GM19239 (cell line): ENCODE measurements around the gene ADORA1.

Experiments
- DNase-seq: peaks from one replicate; pipeline ENCODE4 v3.0.0; 2011; ENCODE audit warnings: low spot score; ENCODE audit not compliant: insufficient read length
- FAIRE-seq: peaks from 2 replicates; lab custom pipeline; 2011; peaks lifted over from hg19 to GRCh38; lab: Jason Lieb, UNC

Gene ADORA1

DNA sequence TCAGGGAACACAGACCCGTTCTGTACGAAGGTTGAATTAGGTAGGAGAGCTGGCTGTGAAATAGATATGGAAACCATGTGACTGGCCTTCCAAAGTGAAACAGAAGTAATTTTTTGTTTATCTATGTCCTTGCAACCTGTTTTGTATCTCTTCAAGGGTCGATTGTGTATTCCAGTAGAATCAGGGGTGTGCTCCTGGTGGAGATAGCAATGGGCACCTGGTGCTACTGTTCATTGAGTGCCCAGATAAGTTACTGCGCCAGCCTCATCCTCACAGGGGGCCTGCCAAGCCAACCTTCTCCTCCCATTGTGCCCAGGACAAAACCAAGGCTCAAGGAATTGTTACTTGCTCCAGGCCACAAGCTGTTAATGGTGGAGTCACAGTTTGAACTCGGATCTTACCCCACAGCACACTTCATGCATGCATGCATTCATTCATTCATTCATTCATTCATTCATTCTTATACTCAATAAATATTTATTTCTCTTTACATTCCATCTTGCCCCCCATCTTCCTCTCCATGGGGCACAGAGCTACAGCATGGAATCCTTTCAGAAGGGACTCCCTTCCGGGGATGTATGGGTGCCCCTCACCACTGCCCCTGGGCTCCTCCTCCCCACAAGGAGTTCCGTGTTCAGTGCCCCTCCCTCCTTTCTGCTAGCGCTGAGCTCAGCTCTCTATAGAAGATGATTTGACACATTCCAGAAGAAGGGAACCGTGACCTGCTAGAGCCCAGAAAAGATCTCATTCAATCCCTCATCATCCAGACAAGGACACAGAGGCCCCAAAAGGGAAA is 24.0 kb downstream of the ADORA1 start:
- DNase-seq (no peak), FAIRE-seq (no peak)

GRCh38 chr1:203152158-203153034 is 24.9 kb downstream of the ADORA1 start:
- no peak for FAIRE-seq

DNA sequence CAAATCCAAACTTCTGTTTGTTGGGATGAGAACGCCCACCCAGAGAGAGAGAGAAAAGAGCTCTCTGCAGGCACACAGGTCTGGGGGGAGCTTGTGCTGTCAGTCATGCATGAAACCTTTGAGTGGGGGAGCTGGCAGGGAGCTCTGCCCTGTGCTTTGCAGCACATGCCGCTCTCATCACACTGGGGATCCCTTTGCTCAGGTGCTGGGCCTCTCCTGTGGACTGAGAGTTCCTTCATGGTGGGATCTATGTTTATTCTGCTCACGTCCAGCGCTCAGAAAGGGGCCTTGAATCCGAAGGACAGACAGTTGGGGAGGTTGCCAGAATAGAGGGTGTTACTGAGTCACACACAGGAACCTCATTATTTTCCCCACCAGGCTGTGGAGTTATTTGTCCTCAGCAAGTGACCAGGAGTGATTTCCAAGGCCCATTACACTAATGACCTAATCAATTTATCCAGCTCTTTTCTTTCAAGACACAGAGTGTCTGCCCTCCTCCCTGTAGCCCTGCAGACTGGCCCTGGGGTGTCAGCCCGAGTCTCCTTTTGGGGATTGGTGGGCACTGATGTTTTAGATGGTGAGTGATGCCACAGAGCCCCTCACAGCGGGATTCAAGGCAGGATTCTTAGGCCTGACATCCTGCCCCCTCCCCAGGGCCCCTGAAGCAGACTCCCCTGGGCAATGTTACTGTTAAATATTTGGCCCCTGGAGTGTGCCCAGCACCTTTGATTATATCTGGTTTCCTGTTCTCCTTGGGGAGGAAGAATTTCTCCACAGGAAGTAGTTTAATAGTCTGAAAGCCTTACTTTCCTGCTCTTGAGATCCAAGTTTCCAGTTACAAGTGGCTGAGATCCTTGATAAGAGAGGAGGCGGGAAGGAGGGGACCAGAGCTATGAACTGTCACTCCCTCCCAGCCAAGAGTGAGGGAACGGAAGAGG is 25.8 kb downstream of the ADORA1 start:
- no peak for FAIRE-seq
- DNase-seq, result no peak

More at GRCh38 chr1:203152158-203153034, 24.9 kb downstream of the ADORA1 start:
- DNase-seq, result no peak

- FAIRE-seq (no peak), DNase-seq (no peak)
Measured at GRCh38 chr1:203153989-203154821, 26.7 kb downstream of the ADORA1 start.

DNA sequence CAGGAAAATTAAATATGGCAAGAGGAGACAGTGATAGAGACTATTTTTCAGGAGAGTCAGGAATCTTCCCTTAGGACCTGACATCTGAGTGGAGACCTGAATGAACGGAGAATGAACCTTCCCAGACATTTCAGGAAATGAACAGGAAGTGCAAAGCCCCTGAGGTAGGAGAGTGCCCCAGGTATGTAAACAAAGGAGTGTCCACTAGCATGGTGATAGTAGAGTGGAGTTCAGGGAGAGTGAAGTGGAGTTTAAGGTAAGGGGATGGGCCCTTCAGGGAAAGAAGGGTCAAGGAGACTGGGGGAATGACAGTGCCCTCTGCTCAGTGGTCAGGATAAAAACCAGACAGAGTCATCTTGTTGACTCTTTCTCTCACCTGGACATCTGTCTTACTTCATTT is 28.8 kb downstream of the ADORA1 start:
- FAIRE-seq, result no peak

DNA sequence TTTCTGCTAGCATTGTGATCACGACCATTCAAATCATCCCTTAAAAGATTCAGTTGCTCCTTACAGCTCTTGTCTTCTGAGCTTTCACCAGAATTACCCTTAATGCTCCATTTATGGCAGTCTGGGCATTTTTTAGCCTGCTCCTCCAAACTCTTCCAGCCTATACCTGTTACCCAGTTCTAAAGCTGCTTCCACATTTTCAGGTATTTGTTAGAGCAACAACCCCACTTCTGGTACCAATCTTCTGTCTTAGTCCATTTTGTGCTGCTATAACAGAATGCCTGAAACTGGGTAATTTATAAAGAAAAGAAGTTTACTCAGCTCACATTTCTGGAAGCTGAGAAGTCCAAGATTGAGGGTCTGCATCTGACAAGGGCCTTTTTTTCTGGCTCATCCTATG is 30.9 kb downstream of the ADORA1 start:
- DNase-seq, result no peak
- FAIRE-seq, result no peak

More for the DNA sequence above, 28.8 kb downstream of the ADORA1 start:
- DNase-seq, result no peak

- FAIRE-seq (no peak), DNase-seq (no peak)
Measured at GRCh38 chr1:203158960-203159665, 31.6 kb downstream of the ADORA1 start.

DNA sequence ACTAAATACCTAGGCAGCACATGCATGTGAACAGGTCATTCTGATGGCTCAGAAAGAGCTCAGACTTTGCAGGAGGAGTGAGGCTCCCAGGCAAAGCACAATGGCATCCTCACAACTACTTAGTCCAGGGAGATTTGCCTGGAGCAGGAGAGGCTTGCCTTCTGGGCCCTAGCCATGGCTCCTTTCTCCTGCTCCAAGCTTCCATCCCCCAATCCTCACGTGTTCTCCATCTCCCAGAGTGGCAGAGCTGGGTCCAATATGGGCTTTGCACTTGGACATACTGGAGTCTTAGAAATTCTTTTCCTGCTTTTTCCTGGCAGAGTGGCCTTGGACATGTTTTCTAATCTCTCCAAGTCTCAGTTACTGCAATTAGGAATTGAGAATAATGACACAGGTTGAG is 32.3 kb downstream of the ADORA1 start:
- DNase-seq (no peak), FAIRE-seq (no peak)

GRCh38 chr1:203161175-203161574 is 33.6 kb downstream of the ADORA1 start:
- FAIRE-seq, result no peak
- no peak for DNase-seq

GRCh38 chr1:203161703-203162102 is 34.2 kb downstream of the ADORA1 start:
- DNase-seq, result no peak
- FAIRE-seq, result no peak

DNA sequence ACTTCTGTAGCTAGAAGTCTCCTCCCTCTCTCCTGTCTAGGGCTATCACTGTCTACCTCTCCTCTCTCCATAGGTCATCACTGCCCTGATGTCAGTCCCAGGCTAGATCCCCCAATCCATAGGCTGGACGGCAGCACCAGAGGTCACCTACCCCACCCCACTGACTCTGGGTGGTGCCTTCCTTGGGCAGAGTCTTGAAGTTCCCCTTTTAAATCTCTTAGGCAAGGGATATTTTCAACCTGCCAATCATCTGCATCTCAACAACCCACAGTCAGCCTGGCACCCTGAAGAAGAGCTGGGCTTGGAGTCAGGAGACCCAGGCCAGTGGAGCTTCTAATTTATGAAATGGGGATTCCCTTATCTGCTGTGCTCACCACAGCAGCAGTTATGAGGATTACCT is 34.9 kb downstream of the ADORA1 start:
- FAIRE-seq (no peak), DNase-seq (no peak)

DNA sequence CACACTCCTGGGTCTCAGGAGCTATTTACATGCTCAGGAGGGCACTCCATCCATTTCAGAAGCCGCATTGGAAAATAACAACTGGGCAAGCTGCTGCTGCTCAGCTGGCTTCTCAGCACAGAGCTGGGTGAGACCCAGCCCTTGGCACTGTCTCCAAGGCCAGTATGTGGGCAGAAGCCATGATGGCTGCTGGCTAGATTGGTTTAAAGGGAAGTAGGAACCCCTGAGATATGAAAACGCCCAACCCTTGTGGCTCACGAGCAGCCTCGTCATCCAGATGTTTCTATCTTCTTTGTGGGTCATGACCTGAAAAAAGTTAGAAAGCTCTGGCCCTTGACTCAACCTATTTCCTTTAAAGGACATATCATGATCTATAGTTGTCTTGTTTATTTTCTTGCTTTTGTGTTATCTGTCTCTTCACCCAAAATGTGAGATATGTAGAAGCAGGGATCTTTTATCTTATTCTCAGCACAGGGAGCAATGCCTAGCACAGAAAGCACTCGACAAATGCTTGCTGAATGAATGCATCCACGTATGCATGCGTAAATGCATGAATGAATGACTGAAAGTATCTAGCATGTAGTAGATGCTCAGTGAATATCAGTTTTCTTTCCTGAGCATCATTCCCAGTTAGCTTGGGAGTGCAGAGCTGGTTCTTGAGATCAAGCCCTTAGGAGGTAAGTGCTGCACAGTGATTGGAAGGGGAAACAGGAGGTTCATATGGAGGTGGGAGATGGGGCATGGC is 36.5 kb downstream of the ADORA1 start:
- no peak for FAIRE-seq
- no peak for DNase-seq

DNA sequence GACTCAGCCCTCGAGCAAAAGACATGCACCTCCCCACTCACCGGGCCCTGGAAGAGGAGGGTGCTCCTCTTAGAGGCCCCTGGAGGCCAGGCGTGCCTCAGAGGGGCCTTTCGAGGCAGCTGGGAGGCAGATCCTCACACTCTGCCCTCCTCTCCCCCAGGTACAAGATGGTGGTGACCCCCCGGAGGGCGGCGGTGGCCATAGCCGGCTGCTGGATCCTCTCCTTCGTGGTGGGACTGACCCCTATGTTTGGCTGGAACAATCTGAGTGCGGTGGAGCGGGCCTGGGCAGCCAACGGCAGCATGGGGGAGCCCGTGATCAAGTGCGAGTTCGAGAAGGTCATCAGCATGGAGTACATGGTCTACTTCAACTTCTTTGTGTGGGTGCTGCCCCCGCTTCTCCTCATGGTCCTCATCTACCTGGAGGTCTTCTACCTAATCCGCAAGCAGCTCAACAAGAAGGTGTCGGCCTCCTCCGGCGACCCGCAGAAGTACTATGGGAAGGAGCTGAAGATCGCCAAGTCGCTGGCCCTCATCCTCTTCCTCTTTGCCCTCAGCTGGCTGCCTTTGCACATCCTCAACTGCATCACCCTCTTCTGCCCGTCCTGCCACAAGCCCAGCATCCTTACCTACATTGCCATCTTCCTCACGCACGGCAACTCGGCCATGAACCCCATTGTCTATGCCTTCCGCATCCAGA is 37.7 kb downstream of the ADORA1 start:
- DNase-seq (no peak), FAIRE-seq (no peak)

- DNase-seq (no peak), FAIRE-seq (no peak)
Measured at GRCh38 chr1:203165800-203166161, 38.3 kb downstream of the ADORA1 start.

DNA sequence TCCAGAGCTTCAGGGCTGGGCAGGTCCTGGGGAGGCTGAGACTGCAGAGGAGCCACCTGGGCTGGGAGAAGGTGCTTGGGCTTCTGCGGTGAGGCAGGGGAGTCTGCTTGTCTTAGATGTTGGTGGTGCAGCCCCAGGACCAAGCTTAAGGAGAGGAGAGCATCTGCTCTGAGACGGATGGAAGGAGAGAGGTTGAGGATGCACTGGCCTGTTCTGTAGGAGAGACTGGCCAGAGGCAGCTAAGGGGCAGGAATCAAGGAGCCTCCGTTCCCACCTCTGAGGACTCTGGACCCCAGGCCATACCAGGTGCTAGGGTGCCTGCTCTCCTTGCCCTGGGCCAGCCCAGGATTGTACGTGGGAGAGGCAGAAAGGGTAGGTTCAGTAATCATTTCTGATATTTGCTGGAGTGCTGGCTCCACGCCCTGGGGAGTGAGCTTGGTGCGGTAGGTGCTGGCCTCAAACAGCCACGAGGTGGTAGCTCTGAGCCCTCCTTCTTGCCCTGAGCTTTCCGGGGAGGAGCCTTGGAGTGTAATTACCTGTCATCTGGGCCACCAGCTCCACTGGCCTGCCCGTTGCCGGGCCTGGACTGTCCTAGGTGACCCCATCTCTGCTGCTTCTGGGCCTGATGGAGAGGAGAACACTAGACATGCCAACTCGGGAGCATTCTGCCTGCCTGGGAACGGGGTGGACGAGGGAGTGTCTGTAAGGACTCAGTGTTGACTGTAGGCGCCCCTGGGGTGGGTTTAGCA is 38.8 kb downstream of the ADORA1 start:
- FAIRE-seq (no peak), DNase-seq (no peak)

- DNase-seq (no peak), FAIRE-seq (no peak)
Measured at GRCh38 chr1:203167026-203167912, 39.7 kb downstream of the ADORA1 start.
